Measurements from ENCODE around the gene DTD2. TPM values are rescaled to one million over a fixed set of nuclear protein-coding genes. Genes with fewer than 3 reads are reported as not detected.

DTD2 gene
- total and polyA plus RNA-seq, 2 donors (not counting 1 experiment from before 2014, with no cell fraction given), result 11.9 to 14.1 TPM

DNA sequence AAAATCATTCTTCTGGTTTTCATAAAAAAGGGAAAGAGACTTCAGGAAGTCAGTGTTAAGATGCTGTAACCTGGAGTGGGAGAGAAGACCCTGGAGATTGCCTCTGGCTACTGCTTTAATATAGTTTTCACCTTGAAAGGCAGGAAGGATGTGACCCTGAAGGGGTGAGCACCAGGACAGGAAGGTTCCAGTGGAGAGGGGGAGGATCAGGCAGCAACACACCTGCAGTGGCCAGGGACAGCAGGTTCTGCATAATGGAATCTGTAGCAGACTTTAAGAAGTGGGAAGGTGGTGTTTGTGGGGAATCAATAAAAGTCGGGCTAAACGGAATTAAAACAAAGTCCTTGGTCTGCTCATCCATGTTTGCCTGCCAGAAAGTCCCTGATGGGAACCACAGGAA is 30.6 kb downstream of the DTD2 start:
- TF ChIP-seq, protein P1, sequence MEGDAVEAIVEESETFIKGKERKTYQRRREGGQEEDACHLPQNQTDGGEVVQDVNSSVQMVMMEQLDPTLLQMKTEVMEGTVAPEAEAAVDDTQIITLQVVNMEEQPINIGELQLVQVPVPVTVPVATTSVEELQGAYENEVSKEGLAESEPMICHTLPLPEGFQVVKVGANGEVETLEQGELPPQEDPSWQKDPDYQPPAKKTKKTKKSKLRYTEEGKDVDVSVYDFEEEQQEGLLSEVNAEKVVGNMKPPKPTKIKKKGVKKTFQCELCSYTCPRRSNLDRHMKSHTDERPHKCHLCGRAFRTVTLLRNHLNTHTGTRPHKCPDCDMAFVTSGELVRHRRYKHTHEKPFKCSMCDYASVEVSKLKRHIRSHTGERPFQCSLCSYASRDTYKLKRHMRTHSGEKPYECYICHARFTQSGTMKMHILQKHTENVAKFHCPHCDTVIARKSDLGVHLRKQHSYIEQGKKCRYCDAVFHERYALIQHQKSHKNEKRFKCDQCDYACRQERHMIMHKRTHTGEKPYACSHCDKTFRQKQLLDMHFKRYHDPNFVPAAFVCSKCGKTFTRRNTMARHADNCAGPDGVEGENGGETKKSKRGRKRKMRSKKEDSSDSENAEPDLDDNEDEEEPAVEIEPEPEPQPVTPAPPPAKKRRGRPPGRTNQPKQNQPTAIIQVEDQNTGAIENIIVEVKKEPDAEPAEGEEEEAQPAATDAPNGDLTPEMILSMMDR (IDR thresholded peaks at IDR 0.05), result no peak
- no peak for TF ChIP-seq EZH2 (IDR thresholded peaks at IDR 0.05; ENCODE audit: borderline replicate concordance, insufficient read depth, low read depth, low read length, poor library complexity, severe bottlenecking)
- Histone ChIP-seq H3K27me3 (replicated peaks in 1 of 4; ENCODE audit: control extremely low read depth in 1 of 4, control insufficient read depth in 3 of 4, insufficient read depth in 4 of 4, low read length in 3 of 4) (no peaks in the 10 kb centered on the region), H3K27ac (ENCODE audit: low read length in 2 of 2) (no peak overlapping the region), H3K9me3 (ENCODE audit: control extremely low read depth in 1 of 3, control insufficient read depth in 2 of 3, insufficient read depth in 1 of 3, low read length in 2 of 3) (no peaks in the 10 kb centered on the region), H4K20me1 (ENCODE audit: control insufficient read depth, insufficient read depth, low read length, poor library complexity, severe bottlenecking) (no peaks in the 10 kb centered on the region), H3K4me3 (ENCODE audit: control extremely low read depth in 1 of 5, extremely low read depth in 1 of 5, insufficient read depth in 1 of 5, low read depth in 2 of 5, low read length in 4 of 5) (no peak overlapping the region), H2AFZ (ENCODE audit: insufficient read depth, low read depth, low read length, poor library complexity, severe bottlenecking) (no peak overlapping the region), H3K4me2 (replicated peaks; ENCODE audit: low read depth, low read length, poor library complexity, severe bottlenecking) (no peak overlapping the region), H3K4me1 (ENCODE audit: control insufficient read depth in 2 of 2, insufficient read depth in 2 of 2, low read length in 2 of 2) (no peaks in the 10 kb centered on the region), H3K79me2 (ENCODE audit: control insufficient read depth, insufficient read depth, low read length) (no peaks in the 10 kb centered on the region), H3K36me3 (replicated peaks in 1 of 2; ENCODE audit: control extremely low read depth in 1 of 2, control insufficient read depth in 1 of 2, extremely low read depth in 1 of 2, insufficient read depth in 2 of 2, low read length in 1 of 2) (peaks cover 0 to 1% of the 10 kb centered on the region in 2 experiments), H3K9ac (ENCODE audit: low read length) (no peak overlapping the region)
- CTCF ChIA-PET, result no interaction called here
- POLR2A ChIA-PET, result no interaction called here
- ATAC-seq (ENCODE audit: low read depth) (no peak), DNase-seq (no peak)
- intact Hi-C loops (cut with micrococcal nuclease), result no loop called here
- Mint-ChIP-seq H3K27me3 (no peaks in the 10 kb centered on the region), H3K9me3 (ENCODE audit: insufficient read depth) (no peaks in the 10 kb centered on the region), H3K4me1 (no peaks in the 10 kb centered on the region), H3K4me3 (no peak overlapping the region), H3K27ac (no peak overlapping the region)
- no CpG with 5 or more reads among the region's 2 CpGs for WGBS (ENCODE audit: insufficient coverage)

DNA sequence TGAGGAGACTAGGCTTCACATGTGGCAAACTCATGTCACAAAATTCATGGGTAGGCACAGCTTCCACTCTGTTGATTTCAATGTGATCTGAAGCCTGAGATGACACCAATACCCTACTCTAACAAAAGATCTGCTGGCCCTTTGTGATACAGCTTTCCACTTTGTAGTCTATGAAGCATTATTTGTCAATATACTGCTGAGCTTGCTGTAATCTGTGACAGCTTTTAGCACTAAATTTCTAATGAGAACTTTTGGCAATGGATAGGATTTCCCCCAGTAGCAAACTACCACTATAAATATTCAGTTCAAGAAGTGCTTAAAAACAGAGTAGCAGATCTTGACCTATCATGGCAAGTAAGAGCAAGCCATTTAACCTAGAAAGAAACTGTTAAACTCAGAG is 31.4 kb downstream of the DTD2 start:
- DNase-seq (no peak), ATAC-seq (ENCODE audit: low read depth) (no peak)
- H3K79me2 ChIP-seq (ENCODE audit: control insufficient read depth, insufficient read depth, low read length), result no peaks in the 10 kb centered on the region
- Mint-ChIP-seq H3K4me1 (peaks cover 5% of the 10 kb centered on the region), H3K9me3 (ENCODE audit: insufficient read depth) (no peaks in the 10 kb centered on the region), H3K4me3 (no peak overlapping the region), H3K27me3 (no peaks in the 10 kb centered on the region), H3K27ac (no peak overlapping the region)
- no peak for TF ChIP-seq EZH2 (IDR thresholded peaks at IDR 0.05; ENCODE audit: borderline replicate concordance, insufficient read depth, low read depth, low read length, poor library complexity, severe bottlenecking)
- TF ChIP-seq, protein P1 (IDR thresholded peaks at IDR 0.05), result no peak
- H3K27ac ChIP-seq (ENCODE audit: low read length in 2 of 2), result no peak overlapping the region
- CTCF ChIA-PET, result no interaction called here
- POLR2A ChIA-PET, result no interaction called here
- no peaks in the 10 kb centered on the region for H4K20me1 ChIP-seq (ENCODE audit: control insufficient read depth, insufficient read depth, low read length, poor library complexity, severe bottlenecking)
- no peak overlapping the region for H2AFZ ChIP-seq (ENCODE audit: insufficient read depth, low read depth, low read length, poor library complexity, severe bottlenecking)
- no peaks in the 10 kb centered on the region for H3K27me3 ChIP-seq (replicated peaks in 1 of 4; ENCODE audit: control extremely low read depth in 1 of 4, control insufficient read depth in 3 of 4, insufficient read depth in 4 of 4, low read length in 3 of 4)
- H3K9me3 ChIP-seq (ENCODE audit: control extremely low read depth in 1 of 3, control insufficient read depth in 2 of 3, insufficient read depth in 1 of 3, low read length in 2 of 3), result no peaks in the 10 kb centered on the region
- no peak overlapping the region for H3K4me3 ChIP-seq (ENCODE audit: control extremely low read depth in 1 of 5, extremely low read depth in 1 of 5, insufficient read depth in 1 of 5, low read depth in 2 of 5, low read length in 4 of 5)
- H3K36me3 ChIP-seq (replicated peaks in 1 of 2; ENCODE audit: control extremely low read depth in 1 of 2, control insufficient read depth in 1 of 2, extremely low read depth in 1 of 2, insufficient read depth in 2 of 2, low read length in 1 of 2), result no peaks in the 10 kb centered on the region
- no peak overlapping the region for H3K9ac ChIP-seq (ENCODE audit: low read length)
- peaks cover 2 to 3% of the 10 kb centered on the region in 2 donors for H3K4me1 ChIP-seq (ENCODE audit: control insufficient read depth in 2 of 2, insufficient read depth in 2 of 2, low read length in 2 of 2)
- H3K4me2 ChIP-seq (replicated peaks; ENCODE audit: low read depth, low read length, poor library complexity, severe bottlenecking), result no peak overlapping the region
- intact Hi-C loops (cut with micrococcal nuclease), result no loop called here

Measured in B cell (primary cell).